ENCODE measurements around the gene SNX18. TPM values are rescaled to one million over a fixed set of nuclear protein-coding genes. Genes with fewer than 3 reads are reported as not detected.

Gene SNX18, protein sequence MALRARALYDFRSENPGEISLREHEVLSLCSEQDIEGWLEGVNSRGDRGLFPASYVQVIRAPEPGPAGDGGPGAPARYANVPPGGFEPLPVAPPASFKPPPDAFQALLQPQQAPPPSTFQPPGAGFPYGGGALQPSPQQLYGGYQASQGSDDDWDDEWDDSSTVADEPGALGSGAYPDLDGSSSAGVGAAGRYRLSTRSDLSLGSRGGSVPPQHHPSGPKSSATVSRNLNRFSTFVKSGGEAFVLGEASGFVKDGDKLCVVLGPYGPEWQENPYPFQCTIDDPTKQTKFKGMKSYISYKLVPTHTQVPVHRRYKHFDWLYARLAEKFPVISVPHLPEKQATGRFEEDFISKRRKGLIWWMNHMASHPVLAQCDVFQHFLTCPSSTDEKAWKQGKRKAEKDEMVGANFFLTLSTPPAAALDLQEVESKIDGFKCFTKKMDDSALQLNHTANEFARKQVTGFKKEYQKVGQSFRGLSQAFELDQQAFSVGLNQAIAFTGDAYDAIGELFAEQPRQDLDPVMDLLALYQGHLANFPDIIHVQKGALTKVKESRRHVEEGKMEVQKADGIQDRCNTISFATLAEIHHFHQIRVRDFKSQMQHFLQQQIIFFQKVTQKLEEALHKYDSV
- total RNA-seq, result 30.2 and 30.6 TPM in 2 replicates

DNA sequence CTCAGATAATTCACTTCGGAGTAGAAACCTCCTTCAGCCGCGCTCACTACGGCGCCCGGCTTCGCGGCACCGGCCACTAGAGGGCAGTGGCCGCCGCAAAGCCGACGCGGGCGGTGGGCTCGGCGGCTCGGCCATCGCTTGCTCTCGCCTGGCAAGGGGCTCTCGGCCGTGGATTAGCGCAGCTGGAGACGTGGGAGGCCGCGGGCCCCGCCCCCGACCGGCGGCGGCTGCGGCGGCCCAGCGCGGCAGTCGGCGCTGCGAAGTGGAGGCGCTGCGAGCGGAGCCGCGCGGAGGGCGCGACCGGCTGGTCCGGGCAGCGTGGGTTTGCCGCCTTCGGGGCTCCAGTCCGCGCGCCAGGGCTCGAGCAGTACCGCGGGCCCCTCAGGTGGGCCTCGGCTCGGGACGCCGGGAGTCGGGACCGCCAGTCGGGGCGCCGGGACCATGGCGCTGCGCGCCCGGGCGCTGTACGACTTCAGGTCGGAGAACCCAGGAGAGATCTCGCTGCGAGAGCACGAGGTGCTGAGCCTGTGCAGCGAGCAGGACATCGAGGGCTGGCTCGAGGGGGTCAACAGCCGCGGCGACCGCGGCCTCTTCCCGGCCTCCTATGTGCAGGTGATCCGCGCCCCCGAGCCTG is at the start of gene SNX18:
Gene SNX18, plus strand, starts transcription at position 248 of the 634 bp plus-strand sequence. Its CDS starts 194 bp downstream, at position 442.
- TF ChIP-seq, protein P1, sequence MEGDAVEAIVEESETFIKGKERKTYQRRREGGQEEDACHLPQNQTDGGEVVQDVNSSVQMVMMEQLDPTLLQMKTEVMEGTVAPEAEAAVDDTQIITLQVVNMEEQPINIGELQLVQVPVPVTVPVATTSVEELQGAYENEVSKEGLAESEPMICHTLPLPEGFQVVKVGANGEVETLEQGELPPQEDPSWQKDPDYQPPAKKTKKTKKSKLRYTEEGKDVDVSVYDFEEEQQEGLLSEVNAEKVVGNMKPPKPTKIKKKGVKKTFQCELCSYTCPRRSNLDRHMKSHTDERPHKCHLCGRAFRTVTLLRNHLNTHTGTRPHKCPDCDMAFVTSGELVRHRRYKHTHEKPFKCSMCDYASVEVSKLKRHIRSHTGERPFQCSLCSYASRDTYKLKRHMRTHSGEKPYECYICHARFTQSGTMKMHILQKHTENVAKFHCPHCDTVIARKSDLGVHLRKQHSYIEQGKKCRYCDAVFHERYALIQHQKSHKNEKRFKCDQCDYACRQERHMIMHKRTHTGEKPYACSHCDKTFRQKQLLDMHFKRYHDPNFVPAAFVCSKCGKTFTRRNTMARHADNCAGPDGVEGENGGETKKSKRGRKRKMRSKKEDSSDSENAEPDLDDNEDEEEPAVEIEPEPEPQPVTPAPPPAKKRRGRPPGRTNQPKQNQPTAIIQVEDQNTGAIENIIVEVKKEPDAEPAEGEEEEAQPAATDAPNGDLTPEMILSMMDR (IDR thresholded peaks at IDR 0.05; ENCODE audit: insufficient read depth, low read length, poor library complexity, severe bottlenecking), result peak; percentile 83
- no peaks in the 10 kb centered on the region for H3K36me3 ChIP-seq (ENCODE audit: control insufficient read depth, insufficient read depth, low read length)
- H3K4me3 ChIP-seq (ENCODE audit: low read depth, low read length), result peak within 1 kb of the TSS; percentile 55
- DNase-seq (ENCODE audit: low read depth), result no peak
- no peaks in the 10 kb centered on the region for H3K27me3 ChIP-seq (ENCODE audit: control insufficient read depth, insufficient read depth, low read length)

DNA sequence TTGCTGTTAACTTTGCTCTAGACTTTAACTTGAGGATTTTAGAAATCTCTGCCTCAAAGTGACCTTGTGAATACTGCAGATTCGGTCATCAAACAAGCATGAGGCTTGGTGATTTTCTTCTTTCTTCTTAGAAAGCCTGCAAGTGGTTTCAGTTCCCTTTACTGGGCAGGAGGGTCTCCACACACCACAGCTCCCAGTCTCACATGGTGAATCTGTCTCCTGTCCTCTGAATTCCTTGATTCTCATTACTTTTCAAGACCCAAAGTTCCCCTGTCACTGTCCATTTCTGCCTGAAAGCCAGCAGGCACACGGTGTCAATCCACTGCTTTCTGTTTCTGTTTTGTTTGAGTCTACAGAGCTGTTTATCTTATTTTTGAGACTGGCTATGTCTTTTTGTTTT is 47.9 kb upstream of the SNX18 start:
- no peak for DNase-seq (ENCODE audit: low read depth)
- H3K36me3 ChIP-seq (ENCODE audit: control insufficient read depth, insufficient read depth, low read length), result no peaks in the 10 kb centered on the region
- H3K4me3 ChIP-seq (ENCODE audit: low read depth, low read length), result no peak overlapping the region
- TF ChIP-seq, protein P1 (IDR thresholded peaks at IDR 0.05; ENCODE audit: insufficient read depth, low read length, poor library complexity, severe bottlenecking), result no peak
- no peaks in the 10 kb centered on the region for H3K27me3 ChIP-seq (ENCODE audit: control insufficient read depth, insufficient read depth, low read length)

DNA sequence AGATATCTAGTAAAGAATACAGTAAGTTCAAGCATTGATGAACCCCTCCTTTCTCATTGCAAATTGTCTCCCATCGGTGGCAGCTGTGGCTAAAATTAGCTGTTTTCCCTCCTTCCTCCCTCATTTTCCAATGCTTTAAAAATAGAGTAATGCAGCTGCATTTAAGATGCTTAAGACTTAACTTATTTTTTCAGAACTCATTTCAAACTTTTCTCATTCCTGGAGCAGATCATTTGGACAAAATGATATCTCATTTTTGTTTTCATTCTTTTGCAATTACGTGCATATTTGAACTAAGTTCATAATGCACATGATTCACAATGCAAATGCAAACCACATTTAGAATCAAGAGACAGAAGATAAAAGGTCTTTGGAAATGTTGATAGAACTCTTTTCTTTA is 47.4 kb upstream of the SNX18 start:
- TF ChIP-seq, protein P1 (IDR thresholded peaks at IDR 0.05; ENCODE audit: insufficient read depth, low read length, poor library complexity, severe bottlenecking), result no peak
- H3K27me3 ChIP-seq (ENCODE audit: control insufficient read depth, insufficient read depth, low read length), result no peaks in the 10 kb centered on the region
- no peaks in the 10 kb centered on the region for H3K36me3 ChIP-seq (ENCODE audit: control insufficient read depth, insufficient read depth, low read length)
- no peak overlapping the region for H3K4me3 ChIP-seq (ENCODE audit: low read depth, low read length)
- no peak for DNase-seq (ENCODE audit: low read depth)

DNA sequence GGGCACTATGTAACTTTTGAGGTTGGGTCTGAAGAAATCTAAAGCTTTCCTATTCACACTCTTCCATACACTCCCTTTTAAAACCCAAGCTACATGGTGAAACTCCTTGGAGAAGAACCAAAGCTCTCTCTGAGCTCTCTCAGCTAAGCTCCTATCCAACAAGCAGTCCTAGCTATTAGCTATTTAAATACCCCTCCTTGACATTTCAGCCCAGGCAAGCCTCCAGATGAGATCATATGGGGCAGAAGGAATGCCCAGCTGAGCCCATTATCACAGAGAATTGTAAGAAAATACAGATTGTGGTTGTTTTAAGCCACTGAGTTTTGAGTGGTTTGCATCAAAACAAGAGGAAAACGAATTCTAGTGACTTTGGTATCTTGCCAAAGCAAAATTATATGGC is 46.9 kb upstream of the SNX18 start:
- H3K27me3 ChIP-seq (ENCODE audit: control insufficient read depth, insufficient read depth, low read length), result no peaks in the 10 kb centered on the region
- no peak overlapping the region for H3K4me3 ChIP-seq (ENCODE audit: low read depth, low read length)
- no peak for DNase-seq (ENCODE audit: low read depth)
- no peaks in the 10 kb centered on the region for H3K36me3 ChIP-seq (ENCODE audit: control insufficient read depth, insufficient read depth, low read length)
- TF ChIP-seq, protein P1 (IDR thresholded peaks at IDR 0.05; ENCODE audit: insufficient read depth, low read length, poor library complexity, severe bottlenecking), result no peak

DNA sequence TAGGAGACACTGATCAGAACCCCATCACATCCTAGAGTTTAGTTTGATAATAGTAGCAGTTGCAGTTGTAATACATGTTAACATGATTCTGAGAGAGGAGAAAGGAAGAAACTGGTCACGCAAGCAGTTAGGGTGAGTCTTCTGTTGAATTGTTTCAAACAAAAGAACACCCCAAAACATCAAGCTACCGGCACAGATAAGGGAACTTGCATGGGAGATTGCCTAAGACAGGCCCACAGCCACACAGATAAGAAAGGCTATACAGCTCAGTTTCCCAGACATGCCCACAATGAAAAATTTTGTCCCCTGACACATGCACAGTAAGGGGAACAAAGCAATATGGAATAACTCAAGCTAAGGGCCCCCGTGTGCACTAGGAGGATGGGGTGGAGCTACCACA is 46.2 kb upstream of the SNX18 start:
- Histone ChIP-seq H3K27me3 (ENCODE audit: control insufficient read depth, insufficient read depth, low read length) (no peaks in the 10 kb centered on the region), H3K36me3 (ENCODE audit: control insufficient read depth, insufficient read depth, low read length) (no peaks in the 10 kb centered on the region), H3K4me3 (ENCODE audit: low read depth, low read length) (no peak overlapping the region)
- TF ChIP-seq, protein P1 (IDR thresholded peaks at IDR 0.05; ENCODE audit: insufficient read depth, low read length, poor library complexity, severe bottlenecking), result no peak
- no peak for DNase-seq (ENCODE audit: low read depth)

Measured in kidney epithelial cell (primary cell).